H1 (cell line): ENCODE measurements around the gene MAML3. TPM values are rescaled to one million over a fixed set of nuclear protein-coding genes. Genes with fewer than 3 reads are reported as not detected.

Experiments
- CTCF ChIA-PET: fragments of 300-600 bp; sonication (Branson Sonifier 250); formaldehyde crosslinking; loops from one replicate; lab custom pipeline; 2021; ENCODE audit not compliant: partially characterized antibody; lab: Charles Lee
- POLR2A ChIA-PET: fragments of 300-600 bp; sonication (Branson Sonifier 250); formaldehyde crosslinking; loops from one replicate; lab custom pipeline; 2021; ENCODE audit warnings: inconsistent platforms; ENCODE audit not compliant: partially characterized antibody; lab: Charles Lee
- DNase-seq, 2 experiments: peaks; one replicate each; pipeline versions ENCODE4 v3.0.0 to v3.0.0-alpha.2; 2010 to 2022; ENCODE audit warnings: low spot score in 2 of 2, low read depth in 1 of 2, mixed read lengths in 1 of 2
- FAIRE-seq: peaks from 2 replicates; lab custom pipeline; 2011; peaks lifted over from hg19 to GRCh38; lab: Jason Lieb, UNC
- H2AFZ ChIP-seq: 2 replicates; pipeline ENCODE4 v1.8.1; 2012; ENCODE audit warnings: low read length, inconsistent platforms
- H2AK5ac ChIP-seq: 2 replicates; pipeline ENCODE4 v1.6.1; 2013; ENCODE audit warnings: low read depth, low read length
- H2BK120ac ChIP-seq: replicated peaks from 2 replicates; pipeline ENCODE3; 2013; ENCODE audit warnings: low read depth, low read length, inconsistent platforms
- H2BK12ac ChIP-seq: 2 replicates; pipeline ENCODE4 v1.6.1; 2013; ENCODE audit warnings: low read depth, low read length
- H2BK15ac ChIP-seq: 2 replicates; pipeline ENCODE4 v1.6.1; 2013; ENCODE audit warnings: low read length
- H2BK20ac ChIP-seq: 2 replicates; pipeline ENCODE4 v1.6.1; 2013; ENCODE audit warnings: low read length
- H2BK5ac ChIP-seq: 2 replicates; pipeline ENCODE4 v1.6.1; 2013; ENCODE audit warnings: low read depth, low read length
- H3K14ac ChIP-seq: 2 replicates; pipeline ENCODE4 v1.6.1; 2013; ENCODE audit warnings: inconsistent platforms; ENCODE audit not compliant: insufficient read length
- H3K18ac ChIP-seq: 2 replicates; pipeline ENCODE4 v1.6.1; 2013; ENCODE audit warnings: low read length; ENCODE audit errors: extremely low read depth
- H3K23ac ChIP-seq: 2 replicates; pipeline ENCODE4 v1.6.1; 2013; ENCODE audit warnings: inconsistent platforms; ENCODE audit not compliant: insufficient read length
- H3K23me2 ChIP-seq: 2 replicates; pipeline ENCODE4 v1.6.1; 2013; ENCODE audit warnings: low read depth, low read length
- H3K27ac ChIP-seq: 2 replicates; pipeline ENCODE4 v1.6.1; 2011; ENCODE audit warnings: low read depth, low read length, inconsistent platforms
- H3K27me3 ChIP-seq, 4 experiments: replicated peaks in 1 of 4; 1 replicate in 1 of 4; 2 replicates in 3 of 4; pipeline versions ENCODE4 v1.6.1 to v1.8.1; 2011 to 2013; ENCODE audit warnings: low read length in 3 of 4, mild to moderate bottlenecking in 3 of 4, inconsistent platforms in 2 of 4, mixed read lengths in 2 of 4, moderate library complexity in 1 of 4; ENCODE audit not compliant: control insufficient read depth in 3 of 4, insufficient read depth in 3 of 4; ENCODE audit errors: extremely low read depth in 1 of 4
- H3K36me3 ChIP-seq, 4 experiments: 2 replicates each; pipeline versions ENCODE4 v1.6.1 to v1.8.1; 2011 to 2013; ENCODE audit warnings: mild to moderate bottlenecking in 4 of 4, low read length in 3 of 4, moderate library complexity in 2 of 4, control low read depth in 1 of 4, inconsistent platforms in 1 of 4; ENCODE audit not compliant: insufficient read depth in 4 of 4, control insufficient read depth in 2 of 4
- H3K4ac ChIP-seq: replicated peaks from 2 replicates; pipeline ENCODE3; 2013; ENCODE audit warnings: low read length, low read depth, mixed read lengths, inconsistent platforms; ENCODE audit not compliant: insufficient read length
- H3K4me1 ChIP-seq, 4 experiments: replicated peaks in 1 of 4; 1 replicate in 1 of 4; 2 replicates in 3 of 4; pipeline versions ENCODE4 v1.6.1 to v1.8.1; 2011 to 2013; ENCODE audit warnings: low read length in 3 of 4, inconsistent platforms in 2 of 4, mixed read lengths in 1 of 4; ENCODE audit not compliant: insufficient read depth in 4 of 4, control insufficient read depth in 3 of 4
- H3K4me2 ChIP-seq, 2 experiments: 2 replicates each; pipeline versions ENCODE4 v1.6.1 to v1.8.1; 2011 to 2013; ENCODE audit warnings: low read depth in 2 of 2, low read length in 2 of 2, control low read depth in 1 of 2, inconsistent platforms in 1 of 2, mild to moderate bottlenecking in 1 of 2; ENCODE audit not compliant: insufficient read depth in 1 of 2
- H3K4me3 ChIP-seq, 4 experiments: fragments of 200-600, 300-600 bp in 1 of 4; sonication (generic), shearing (Covaris generic), sonication (Bioruptor Twin) in 1 of 4; 2 replicates each; pipeline versions ENCODE4 v1.5.1 to v1.8.1; 2011 to 2016; ENCODE audit warnings: low read length in 4 of 4, low read depth in 3 of 4, control low read depth in 2 of 4, inconsistent platforms in 2 of 4, mild to moderate bottlenecking in 2 of 4, mixed read lengths in 1 of 4, moderate library complexity in 1 of 4; ENCODE audit not compliant: insufficient read depth in 2 of 4; ENCODE audit errors: extremely low read depth in 1 of 4
- H3K56ac ChIP-seq: replicated peaks from 2 replicates; pipeline ENCODE3; 2013; ENCODE audit warnings: low read depth, mild to moderate bottlenecking, mixed read lengths, low read length, inconsistent platforms; ENCODE audit not compliant: insufficient read length
- H3K79me1 ChIP-seq: 2 replicates; pipeline ENCODE4 v1.6.1; 2013; ENCODE audit warnings: low read depth, low read length, control low read depth
- H3K79me2 ChIP-seq, 2 experiments: 2 replicates each; pipeline versions ENCODE4 v1.6.1 to v1.8.1; 2012 to 2013; ENCODE audit warnings: low read length in 2 of 2, mild to moderate bottlenecking in 2 of 2, inconsistent platforms in 1 of 2; ENCODE audit not compliant: insufficient read depth in 2 of 2, control insufficient read depth in 1 of 2
- H3K9ac ChIP-seq, 4 experiments: replicated peaks in 1 of 4; 1 replicate in 1 of 4; 2 replicates in 3 of 4; pipeline versions ENCODE4 v1.6.1 to v1.8.1; 2011 to 2013; ENCODE audit warnings: low read depth in 3 of 4, low read length in 3 of 4, control low read depth in 2 of 4, mild to moderate bottlenecking in 2 of 4, moderate library complexity in 2 of 4, inconsistent platforms in 1 of 4; ENCODE audit errors: extremely low read depth in 1 of 4
- H3K9me3 ChIP-seq, 2 experiments: 2 replicates each; pipeline versions ENCODE4 v1.6.1 to v1.8.1; 2012 to 2013; ENCODE audit warnings: mild to moderate bottlenecking in 2 of 2, moderate library complexity in 2 of 2, control low read depth in 1 of 2, inconsistent platforms in 1 of 2, low read depth in 1 of 2, low read length in 1 of 2, mixed read lengths in 1 of 2; ENCODE audit not compliant: insufficient read depth in 2 of 2
- H4K20me1 ChIP-seq, 2 experiments: replicated peaks in 1 of 2; 2 replicates each; pipeline versions ENCODE3 to v1.8.1; 2011 to 2013; ENCODE audit warnings: inconsistent platforms in 2 of 2, low read length in 2 of 2, mild to moderate bottlenecking in 1 of 2; ENCODE audit not compliant: insufficient read depth in 2 of 2, control insufficient read depth in 1 of 2
- H4K5ac ChIP-seq: 2 replicates; pipeline ENCODE4 v1.6.1; 2013; ENCODE audit warnings: low read length, low read depth, mixed read lengths, inconsistent platforms; ENCODE audit not compliant: insufficient read length
- H4K8ac ChIP-seq: 2 replicates; pipeline ENCODE4 v1.8.0; 2013; ENCODE audit warnings: mild to moderate bottlenecking, moderate library complexity, low read length, inconsistent platforms; ENCODE audit not compliant: insufficient read depth; ENCODE audit errors: extremely low read depth
- H4K91ac ChIP-seq: replicated peaks from 2 replicates; pipeline ENCODE3; 2013; ENCODE audit warnings: low read length, mixed read lengths, inconsistent platforms; ENCODE audit not compliant: insufficient read length
- ATF3 ChIP-seq: IDR thresholded peaks from 2 replicates; pipeline ENCODE4 v1.6.1; 2011; ENCODE audit warnings: low read depth, mild to moderate bottlenecking, low read length; ENCODE audit not compliant: insufficient read depth
- CBX8 ChIP-seq: fragments of 300-800, 300-1000 bp; sonication (generic); IDR thresholded peaks from 2 replicates; pipeline ENCODE4 v1.7.1; 2016; ENCODE audit warnings: low read depth, low read length, borderline replicate concordance
- GTF2F1 ChIP-seq: IDR thresholded peaks from 2 replicates; pipeline ENCODE4 v1.6.1; 2012; ENCODE audit warnings: low read depth, low read length, improper control_type of control experiment, borderline replicate concordance
- KDM5A ChIP-seq: fragments of 200-600 bp; IDR thresholded peaks from 2 replicates; pipeline ENCODE4 v1.7.1; 2012; ENCODE audit warnings: mild to moderate bottlenecking, low read length, inconsistent platforms, mixed read lengths
- SIN3A ChIP-seq, 2 experiments: IDR thresholded peaks in 1 of 2; conservative IDR thresholded peaks in 1 of 2; 2 replicates each; pipeline ENCODE4 v1.6.1; 2011 to 2012; ENCODE audit warnings: low read length in 2 of 2, improper control_type of control experiment in 1 of 2, low read depth in 1 of 2, mild to moderate bottlenecking in 1 of 2
- TCF12 ChIP-seq: IDR thresholded peaks from 2 replicates; pipeline ENCODE4 v1.6.1; 2011; ENCODE audit warnings: low read depth, mild to moderate bottlenecking, low read length
- WGBS, 2 experiments: shearing (Covaris generic) in 1 of 2; methylation state at CpG; one replicate each; pipeline versions ENCODE4 v1.1.6 to v1.1.7; 2013 to 2015; ENCODE audit warnings: low lambda C conversion rate in 2 of 2, mixed read lengths in 2 of 2, inconsistent platforms in 1 of 2, low coverage in 1 of 2, missing lambda C conversion rate in 1 of 2; ENCODE audit not compliant: insufficient replicate concordance in 2 of 2, insufficient coverage in 1 of 2, insufficient read length in 1 of 2; ENCODE audit errors: extremely low coverage in 1 of 2, missing lambda C conversion rate in 1 of 2; 5-methylcytosine and 5-hydroxymethylcytosine counted together
- polyA plus RNA-seq, 7 experiments: library from polyadenylated mRNA; depleted of rRNA in 3 of 7; stranded (reverse) in 5 of 7; unstranded in 2 of 7; fragments of >200 nt in 5 of 7; fragments of 200-250 nt in 2 of 7; gene quantifications; 1 replicate in 5 of 7; 2 replicates in 1 of 7; 4 replicates in 1 of 7; pipeline versions ENCODE4 v1.2.1 to v1.2.3, GENCODE V29; 2011 to 2013; ENCODE audit warnings: missing spikeins in 2 of 7, mixed read lengths in 2 of 7
- total RNA-seq: library from RNA; stranded (reverse); fragmentation: NEBNext Ultra II Directional; extraction: Animal tissue kit (Norgen Biotek cat#: 25700); gene quantifications from 2 replicates; pipeline ENCODE4 v1.2.1, GENCODE V29; 2021

Gene MAML3
- total and polyA plus RNA-seq, 2 of the 8 experiments (the other 6 are each of a cell fraction or from before 2014, with no cell fraction given), result 2.1 to 5.7 TPM

- Histone ChIP-seq H3K79me1 (no peaks in the 10 kb centered on the region), H3K23me2 (no peaks in the 10 kb centered on the region; the same call in 1 of the 2 replicates), H4K8ac (no peak overlapping the region), H2BK120ac (no peak overlapping the region), H3K4me2 (no peak overlapping the region), H3K27me3 (peaks cover 36 to 71% (median 54%) of the 10 kb centered on the region in 4 experiments), H2BK12ac (no peak overlapping the region), H4K91ac (no peak overlapping the region), H2AK5ac (no peak overlapping the region), H3K4me1 (no peaks in the 10 kb centered on the region), H3K79me2 (no peaks in the 10 kb centered on the region), H4K20me1 (peaks cover 0 to 7% of the 10 kb centered on the region in 2 experiments), H4K5ac (no peak overlapping the region), H2AFZ (no peak overlapping the region), H3K27ac (no peak overlapping the region), H3K14ac (no peak overlapping the region), H2BK15ac (no peak overlapping the region), H3K9ac (no peak overlapping the region), H2BK20ac (no peak overlapping the region), H3K23ac (no peak overlapping the region), H3K36me3 (no peaks in the 10 kb centered on the region), H3K9me3 (no peaks in the 10 kb centered on the region; a peak in 1 of 4 replicates), H2BK5ac (no peak overlapping the region), H3K4me3 (no peak overlapping the region), H3K56ac (no peak overlapping the region), H3K18ac (no peak overlapping the region), H3K4ac (no peak overlapping the region)
- POLR2A ChIA-PET, result no interaction called here
- 56% methylated on average over 1 of the region's 1 CpG; no CpG with 5 or more reads in 1 of the 2 experiments for WGBS, 2 experiments
- FAIRE-seq (no peak), DNase-seq (no peak)
- CTCF ChIA-PET, result no interaction called here
- no peak for TF ChIP-seq ATF3
- no peak for TF ChIP-seq KDM5A
- TF ChIP-seq GTF2F1, result no peak
- TF ChIP-seq CBX8, result no peak
- TF ChIP-seq TCF12, result no peak
- no peak for TF ChIP-seq SIN3A (conservative IDR thresholded peaks at IDR 0.05 in 1 of 2, IDR thresholded peaks at IDR 0.05 in 1 of 2; ENCODE audit: low read depth in 1 of 2, low read length in 2 of 2)
These were observed 178.1 kb downstream of the MAML3 start for GRCh38 chr4:139975830-139976272.
